Measurements from ENCODE around the gene RALGAPA1. TPM values are rescaled to one million over a fixed set of nuclear protein-coding genes. Genes with fewer than 3 reads are reported as not detected.

RALGAPA1 gene
- total RNA-seq, 1 experiment from 2014 or later: 30.0 TPM

DNA sequence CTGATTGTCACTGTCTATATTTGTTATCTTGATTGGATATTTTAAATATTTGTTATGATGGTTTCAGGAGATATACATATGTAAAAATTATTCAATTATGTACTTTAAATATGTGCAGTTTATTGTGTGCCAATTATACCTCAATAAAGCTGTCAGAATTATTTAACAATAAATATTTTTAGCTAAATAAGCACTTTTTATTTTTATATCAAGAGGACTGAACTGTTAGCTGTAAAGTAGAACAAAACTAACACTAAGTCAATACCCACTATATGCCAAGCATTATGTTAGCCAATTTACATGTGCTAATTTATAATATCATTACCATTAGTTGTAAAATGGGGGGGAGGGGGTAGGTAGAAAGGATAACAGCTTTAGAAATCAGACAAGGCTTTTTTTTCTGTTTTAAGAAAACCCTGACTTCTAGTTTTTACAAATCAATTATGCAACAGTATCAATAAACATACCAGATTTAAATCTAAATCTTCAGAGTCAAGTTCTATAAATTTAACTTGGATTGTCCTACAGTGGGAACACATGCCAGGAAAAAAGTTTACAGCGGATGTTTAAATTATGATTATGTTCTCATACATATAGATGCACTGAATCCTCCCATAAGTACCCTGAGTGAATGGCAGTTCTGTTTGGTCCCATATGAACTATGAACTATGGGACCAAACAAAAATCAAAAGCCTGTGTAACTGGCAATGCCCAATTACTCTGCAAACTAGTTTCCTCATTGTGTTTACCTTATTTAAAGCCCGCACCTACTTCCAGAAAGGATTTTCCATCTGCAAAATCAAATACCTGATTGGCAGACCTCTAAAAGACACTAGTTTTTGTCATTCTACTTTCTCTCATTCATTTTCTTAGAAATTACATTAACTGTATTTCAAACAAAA, 2.8 kb downstream of the RALGAPA1 start:
- no peak overlapping the region for H2AFZ ChIP-seq
- H3K27ac ChIP-seq: no peak overlapping the region
- CTCF ChIA-PET: no interaction called here
- no peaks in the 10 kb centered on the region; the same call in 1 of the 2 replicates for H3K36me3 ChIP-seq (ENCODE audit: low read depth)
- H3K4me1 ChIP-seq (replicated peaks; ENCODE audit: insufficient read depth): peaks cover 9% of the 10 kb centered on the region; the same call in 1 of the 2 replicates
- H3K79me2 ChIP-seq (ENCODE audit: low read depth): peaks cover 27% of the 10 kb centered on the region
- no peak for DNase-seq
- peak overlapping the region; percentile 89; the same call in 1 of the 2 replicates for H3K4me2 ChIP-seq
- no peaks in the 10 kb centered on the region for H3K27me3 ChIP-seq (ENCODE audit: insufficient read depth, low read depth)
- H3K4me3 ChIP-seq: no peak overlapping the region
- no peaks in the 10 kb centered on the region for H3K9me3 ChIP-seq (ENCODE audit: insufficient read depth, low read depth)
- no peaks in the 10 kb centered on the region; the same call in 1 of the 2 replicates for H4K20me1 ChIP-seq (ENCODE audit: insufficient read depth)
- BruUV-seq (replicated peaks): no TSS peak
- no peak for TF ChIP-seq EZH2 (IDR thresholded peaks at IDR 0.05; ENCODE audit: low read depth)
- TF ChIP-seq, protein P1, sequence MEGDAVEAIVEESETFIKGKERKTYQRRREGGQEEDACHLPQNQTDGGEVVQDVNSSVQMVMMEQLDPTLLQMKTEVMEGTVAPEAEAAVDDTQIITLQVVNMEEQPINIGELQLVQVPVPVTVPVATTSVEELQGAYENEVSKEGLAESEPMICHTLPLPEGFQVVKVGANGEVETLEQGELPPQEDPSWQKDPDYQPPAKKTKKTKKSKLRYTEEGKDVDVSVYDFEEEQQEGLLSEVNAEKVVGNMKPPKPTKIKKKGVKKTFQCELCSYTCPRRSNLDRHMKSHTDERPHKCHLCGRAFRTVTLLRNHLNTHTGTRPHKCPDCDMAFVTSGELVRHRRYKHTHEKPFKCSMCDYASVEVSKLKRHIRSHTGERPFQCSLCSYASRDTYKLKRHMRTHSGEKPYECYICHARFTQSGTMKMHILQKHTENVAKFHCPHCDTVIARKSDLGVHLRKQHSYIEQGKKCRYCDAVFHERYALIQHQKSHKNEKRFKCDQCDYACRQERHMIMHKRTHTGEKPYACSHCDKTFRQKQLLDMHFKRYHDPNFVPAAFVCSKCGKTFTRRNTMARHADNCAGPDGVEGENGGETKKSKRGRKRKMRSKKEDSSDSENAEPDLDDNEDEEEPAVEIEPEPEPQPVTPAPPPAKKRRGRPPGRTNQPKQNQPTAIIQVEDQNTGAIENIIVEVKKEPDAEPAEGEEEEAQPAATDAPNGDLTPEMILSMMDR (conservative IDR thresholded peaks at IDR 0.05): no peak
- intact Hi-C loops (cut with micrococcal nuclease; ENCODE audit: unreplicated experiment): no loop called here
- H3F3A ChIP-seq (ENCODE audit: insufficient read depth, low read depth): peaks cover 7% of the 10 kb centered on the region; the same call in 1 of the 2 replicates
- POLR2A ChIA-PET (ENCODE audit: unreplicated experiment): no interaction called here
- no peaks in the 10 kb centered on the region for H3K9me2 ChIP-seq (ENCODE audit: insufficient read depth)

DNA sequence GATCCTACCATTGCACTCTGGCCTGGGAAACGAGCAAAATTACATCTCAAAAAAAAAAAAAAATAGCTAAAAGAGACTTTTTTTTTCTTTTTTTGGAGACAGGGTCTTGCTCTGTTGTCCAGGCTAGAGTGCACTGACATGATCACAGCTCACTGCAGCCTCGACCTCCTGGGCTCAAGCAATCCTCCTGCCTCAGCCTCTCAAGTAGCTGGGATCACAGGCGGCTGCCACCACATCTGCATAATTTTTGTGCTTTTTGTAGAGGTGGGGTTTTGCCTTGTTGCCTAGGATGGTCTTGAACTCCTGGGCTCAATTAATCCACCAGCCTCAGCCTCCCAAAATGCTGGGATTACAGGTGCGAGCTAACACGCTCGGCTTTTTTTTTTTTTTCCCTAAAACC, 11.3 kb downstream of the RALGAPA1 start:
- ChIA-PET CTCF (no interaction called here), POLR2A (ENCODE audit: unreplicated experiment) (no interaction called here)
- BruUV-seq (replicated peaks): no TSS peak
- Histone ChIP-seq H3K4me3 (no peak overlapping the region), H3K79me2 (ENCODE audit: low read depth) (peaks cover 18% of the 10 kb centered on the region; the same call in 1 of the 2 replicates), H3F3A (ENCODE audit: insufficient read depth, low read depth) (no peaks in the 10 kb centered on the region), H2AFZ (no peak overlapping the region), H4K20me1 (ENCODE audit: insufficient read depth) (no peaks in the 10 kb centered on the region), H3K4me2 (no peak overlapping the region), H3K9me3 (ENCODE audit: insufficient read depth, low read depth) (no peaks in the 10 kb centered on the region), H3K9me2 (ENCODE audit: insufficient read depth) (no peaks in the 10 kb centered on the region), H3K4me1 (replicated peaks; ENCODE audit: insufficient read depth) (no peaks in the 10 kb centered on the region), H3K27ac (no peak overlapping the region), H3K27me3 (ENCODE audit: insufficient read depth, low read depth) (no peaks in the 10 kb centered on the region), H3K36me3 (ENCODE audit: low read depth) (no peaks in the 10 kb centered on the region)
- DNase-seq: no peak
- TF ChIP-seq, protein P1 (conservative IDR thresholded peaks at IDR 0.05): no peak
- no peak for TF ChIP-seq EZH2 (IDR thresholded peaks at IDR 0.05; ENCODE audit: low read depth)
- intact Hi-C loops (cut with micrococcal nuclease; ENCODE audit: unreplicated experiment): no loop called here

DNA sequence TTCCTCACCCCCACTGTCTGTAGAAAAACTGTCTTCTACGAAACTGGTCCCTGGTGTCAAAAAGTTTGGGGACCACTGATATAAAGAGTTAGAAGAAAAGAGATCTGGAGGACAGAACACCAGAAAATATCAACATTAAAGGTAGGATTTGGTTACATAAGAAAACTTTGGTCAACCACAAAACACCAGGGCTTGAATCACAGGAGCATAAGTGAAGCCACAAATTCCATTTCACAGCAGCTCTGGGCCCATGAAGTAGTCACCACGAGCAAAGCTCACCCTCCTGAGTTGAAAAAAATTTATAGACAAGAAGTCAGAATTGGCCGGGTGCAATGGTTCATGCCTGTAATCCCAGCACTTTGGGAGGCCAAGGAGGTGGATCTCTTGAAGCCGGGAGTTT, 19.4 kb downstream of the RALGAPA1 start:
- Histone ChIP-seq H3K27me3 (ENCODE audit: insufficient read depth, low read depth) (no peaks in the 10 kb centered on the region), H3K4me3 (no peak overlapping the region), H3K9me3 (ENCODE audit: insufficient read depth, low read depth) (no peaks in the 10 kb centered on the region), H4K20me1 (ENCODE audit: insufficient read depth) (no peaks in the 10 kb centered on the region), H3K4me2 (no peak overlapping the region), H3K36me3 (ENCODE audit: low read depth) (no peaks in the 10 kb centered on the region), H3F3A (ENCODE audit: insufficient read depth, low read depth) (no peaks in the 10 kb centered on the region), H2AFZ (no peak overlapping the region), H3K27ac (no peak overlapping the region), H3K4me1 (replicated peaks; ENCODE audit: insufficient read depth) (no peaks in the 10 kb centered on the region), H3K79me2 (ENCODE audit: low read depth) (no peaks in the 10 kb centered on the region), H3K9me2 (ENCODE audit: insufficient read depth) (no peaks in the 10 kb centered on the region)
- ChIA-PET CTCF (no interaction called here), POLR2A (ENCODE audit: unreplicated experiment) (interaction anchor here (0.6 kb wide), 1 partner anchor 749 kb away, joined by 6 read pairs; no protein-coding TSS in a partner anchor)
- BruUV-seq (replicated peaks): no TSS peak
- no peak for DNase-seq
- TF ChIP-seq EZH2 (IDR thresholded peaks at IDR 0.05; ENCODE audit: low read depth): no peak
- TF ChIP-seq, protein P1 (conservative IDR thresholded peaks at IDR 0.05): no peak
- intact Hi-C loops (cut with micrococcal nuclease; ENCODE audit: unreplicated experiment): no loop called here

All from PC-9 (cell line).